Testis (tissue), 2 donors: Measurements from ENCODE around the gene EPN3.

Experiments used
- POLR2A ChIP-seq: fragments of 450-650 bp; IDR thresholded peaks from one replicate; pipeline ENCODE4 v1.6.1; 2017; ENCODE audit warnings: antibody characterized with exemption, mild to moderate bottlenecking, moderate library complexity
- TF ChIP-seq, protein P1 (sequence below), 3 experiments: fragments of 450-650 bp in 2 of 3; fragments of 200-600 bp in 1 of 3; sonication (generic) in 1 of 3; IDR thresholded peaks; one replicate each; pipeline ENCODE4 v1.5.1; 2016 to 2019; ENCODE audit warnings: antibody characterized with exemption in 3 of 3, mild to moderate bottlenecking in 2 of 3, moderate library complexity in 1 of 3

DNA sequence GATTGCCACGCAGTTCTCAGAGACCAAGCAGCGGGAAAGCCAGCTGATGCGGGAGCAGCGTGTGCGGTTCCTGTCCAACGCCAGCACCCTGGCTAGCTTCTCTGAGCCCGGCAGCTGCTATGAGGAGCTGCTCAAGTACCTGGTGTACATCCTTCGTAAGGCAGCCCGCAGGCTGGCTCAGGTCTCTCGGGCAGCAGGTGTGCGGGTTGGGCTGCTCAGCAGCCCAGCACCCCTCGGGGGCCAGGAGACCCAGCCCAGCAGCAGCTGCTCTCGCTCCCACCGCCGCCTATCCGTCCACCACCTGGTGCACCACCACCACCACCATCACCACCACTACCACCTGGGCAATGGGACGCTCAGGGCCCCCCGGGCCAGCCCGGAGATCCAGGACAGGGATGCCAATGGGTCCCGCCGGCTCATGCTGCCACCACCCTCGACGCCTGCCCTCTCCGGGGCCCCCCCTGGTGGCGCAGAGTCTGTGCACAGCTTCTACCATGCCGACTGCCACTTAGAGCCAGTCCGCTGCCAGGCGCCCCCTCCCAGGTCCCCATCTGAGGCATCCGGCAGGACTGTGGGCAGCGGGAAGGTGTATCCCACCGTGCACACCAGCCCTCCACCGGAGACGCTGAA, 43.2 kb downstream of the EPN3 start:
- no peak for TF ChIP-seq POLR2A
- TF ChIP-seq, protein P1, sequence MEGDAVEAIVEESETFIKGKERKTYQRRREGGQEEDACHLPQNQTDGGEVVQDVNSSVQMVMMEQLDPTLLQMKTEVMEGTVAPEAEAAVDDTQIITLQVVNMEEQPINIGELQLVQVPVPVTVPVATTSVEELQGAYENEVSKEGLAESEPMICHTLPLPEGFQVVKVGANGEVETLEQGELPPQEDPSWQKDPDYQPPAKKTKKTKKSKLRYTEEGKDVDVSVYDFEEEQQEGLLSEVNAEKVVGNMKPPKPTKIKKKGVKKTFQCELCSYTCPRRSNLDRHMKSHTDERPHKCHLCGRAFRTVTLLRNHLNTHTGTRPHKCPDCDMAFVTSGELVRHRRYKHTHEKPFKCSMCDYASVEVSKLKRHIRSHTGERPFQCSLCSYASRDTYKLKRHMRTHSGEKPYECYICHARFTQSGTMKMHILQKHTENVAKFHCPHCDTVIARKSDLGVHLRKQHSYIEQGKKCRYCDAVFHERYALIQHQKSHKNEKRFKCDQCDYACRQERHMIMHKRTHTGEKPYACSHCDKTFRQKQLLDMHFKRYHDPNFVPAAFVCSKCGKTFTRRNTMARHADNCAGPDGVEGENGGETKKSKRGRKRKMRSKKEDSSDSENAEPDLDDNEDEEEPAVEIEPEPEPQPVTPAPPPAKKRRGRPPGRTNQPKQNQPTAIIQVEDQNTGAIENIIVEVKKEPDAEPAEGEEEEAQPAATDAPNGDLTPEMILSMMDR (IDR thresholded peaks at IDR 0.05), result no peak
